ENCODE results near the gene KLRF2. TPM values are rescaled to one million over a fixed set of nuclear protein-coding genes. Genes with fewer than 3 reads are reported as not detected.

KLRF2 gene
- total and polyA plus RNA-seq, 2 of the 8 experiments (the other 6 are each of a cell fraction or from before 2014, with no cell fraction given) = not detected

DNA sequence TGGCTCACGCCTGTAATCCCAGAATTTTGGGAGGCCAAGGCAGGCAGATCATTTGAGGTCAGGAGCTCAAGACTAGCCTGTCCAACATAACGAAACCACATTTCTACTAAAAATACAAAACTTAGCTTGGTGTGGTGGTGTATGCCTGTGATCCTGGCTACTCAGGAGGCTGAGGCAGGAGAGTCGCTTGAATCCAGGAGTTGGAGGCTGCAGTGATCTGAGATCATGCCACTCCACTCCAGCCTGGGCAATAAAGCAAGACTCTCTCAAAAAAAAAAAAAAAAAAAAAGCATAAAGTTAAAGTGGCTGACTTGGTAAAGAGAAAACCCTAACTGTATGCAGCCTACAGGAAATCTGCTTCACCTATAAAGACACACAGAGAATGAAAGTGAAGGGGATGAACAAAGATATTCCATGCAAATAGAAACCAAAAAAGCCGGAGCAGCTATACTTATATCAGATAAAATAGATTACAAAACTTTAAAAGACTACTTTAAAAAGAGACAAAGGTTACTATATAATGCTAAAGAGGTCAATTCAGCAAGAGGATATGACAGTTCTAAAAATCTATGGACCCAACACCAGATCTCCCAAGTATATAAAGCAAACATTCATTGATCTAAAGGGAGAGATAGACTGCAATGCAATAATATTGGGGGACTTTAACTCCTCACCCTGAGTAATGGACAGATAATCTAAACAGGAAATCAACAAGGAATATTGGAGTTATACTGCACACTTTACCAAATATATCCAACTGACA lies 16.2 kb upstream of the KLRF2 start:
- no peaks in the 10 kb centered on the region for H3K79me2 ChIP-seq (ENCODE audit: control insufficient read depth in 1 of 2, insufficient read depth in 2 of 2, low read length in 2 of 2)
- H3K9me3 ChIP-seq (ENCODE audit: insufficient read depth in 2 of 2, low read depth in 1 of 2, low read length in 1 of 2) = no peaks in the 10 kb centered on the region
- 91% methylated on average over 4 of the region's 4 CpGs; no CpG with 5 or more reads in 1 of the 2 experiments for WGBS, 2 experiments (ENCODE audit: extremely low coverage in 1 of 2, insufficient coverage in 1 of 2, insufficient read length in 1 of 2, insufficient replicate concordance in 2 of 2, low coverage in 1 of 2, low lambda C conversion rate in 2 of 2, missing lambda C conversion rate in 1 of 2)
- H2AFZ ChIP-seq (ENCODE audit: low read length) = no peak overlapping the region
- no peak overlapping the region for H2BK5ac ChIP-seq (ENCODE audit: low read depth, low read length)
- H3K9ac ChIP-seq (replicated peaks in 1 of 4; ENCODE audit: extremely low read depth in 1 of 4, low read depth in 3 of 4, low read length in 3 of 4) = no peak overlapping the region
- H2BK120ac ChIP-seq (replicated peaks; ENCODE audit: low read depth, low read length) = no peak overlapping the region
- no peak overlapping the region for H2BK20ac ChIP-seq (ENCODE audit: low read length)
- H3K23me2 ChIP-seq (ENCODE audit: low read depth, low read length) = no peaks in the 10 kb centered on the region
- H4K91ac ChIP-seq (replicated peaks; ENCODE audit: insufficient read length, low read length) = no peak overlapping the region
- CTCF ChIA-PET (ENCODE audit: partially characterized antibody) = interaction anchor here (0.5 to 1.0 kb wide), 2 partner anchors 12 to 13 kb away, joined by 3 read pairs; no protein-coding TSS in a partner anchor
- H3K23ac ChIP-seq (ENCODE audit: insufficient read length) = no peak overlapping the region
- no peaks in the 10 kb centered on the region for H3K36me3 ChIP-seq (ENCODE audit: control insufficient read depth in 2 of 4, insufficient read depth in 4 of 4, low read length in 3 of 4)
- no peaks in the 10 kb centered on the region for H4K20me1 ChIP-seq (replicated peaks in 1 of 2; ENCODE audit: control insufficient read depth in 1 of 2, insufficient read depth in 2 of 2, low read length in 2 of 2)
- POLR2A ChIA-PET (ENCODE audit: partially characterized antibody) = no interaction called here
- no peak overlapping the region for H4K5ac ChIP-seq (ENCODE audit: insufficient read length, low read depth, low read length)
- no peak overlapping the region for H3K18ac ChIP-seq (ENCODE audit: extremely low read depth, low read length)
- no peak overlapping the region for H2BK15ac ChIP-seq (ENCODE audit: low read length)
- H2BK12ac ChIP-seq (ENCODE audit: low read depth, low read length) = no peak overlapping the region
- H3K4me3 ChIP-seq (ENCODE audit: extremely low read depth in 1 of 4, insufficient read depth in 2 of 4, low read depth in 3 of 4, low read length in 4 of 4) = no peak overlapping the region
- H2AK5ac ChIP-seq (ENCODE audit: low read depth, low read length) = no peak overlapping the region
- H3K27me3 ChIP-seq (replicated peaks in 1 of 4; ENCODE audit: control insufficient read depth in 3 of 4, extremely low read depth in 1 of 4, insufficient read depth in 3 of 4, low read length in 3 of 4) = no peaks in the 10 kb centered on the region
- H3K4me2 ChIP-seq (ENCODE audit: insufficient read depth in 1 of 2, low read depth in 2 of 2, low read length in 2 of 2) = no peak overlapping the region
- H3K4me1 ChIP-seq (replicated peaks in 1 of 4; ENCODE audit: control insufficient read depth in 3 of 4, insufficient read depth in 4 of 4, low read length in 3 of 4) = peaks cover 0 to 6% (median 2%) of the 10 kb centered on the region in 4 experiments; a peak in 2 of 7 replicates
- no peak for DNase-seq (ENCODE audit: low read depth in 1 of 2, low spot score in 2 of 2)
- no peak overlapping the region for H3K4ac ChIP-seq (replicated peaks; ENCODE audit: insufficient read length, low read depth, low read length)
- H3K14ac ChIP-seq (ENCODE audit: insufficient read length) = no peak overlapping the region
- H3K79me1 ChIP-seq (ENCODE audit: low read depth, low read length) = no peaks in the 10 kb centered on the region
- no peak for FAIRE-seq
- no peak overlapping the region for H4K8ac ChIP-seq (ENCODE audit: extremely low read depth, insufficient read depth, low read length)
- no peak overlapping the region for H3K27ac ChIP-seq (ENCODE audit: low read depth, low read length)
- no peak overlapping the region for H3K56ac ChIP-seq (replicated peaks; ENCODE audit: insufficient read length, low read depth, low read length)
- TF ChIP-seq PHF8 (conservative IDR thresholded peaks at IDR 0.05; ENCODE audit: low read depth, low read length) = no peak
- no peak for TF ChIP-seq FOSL1 (IDR thresholded peaks at IDR 0.05; ENCODE audit: insufficient read depth, low read depth, low read length)
- no peak for TF ChIP-seq KDM5A (IDR thresholded peaks at IDR 0.05; ENCODE audit: low read length)
- TF ChIP-seq POLR2A (IDR thresholded peaks at IDR 0.05; ENCODE audit: control extremely low read depth in 1 of 2, low read depth in 2 of 2, low read length in 2 of 2) = no peak
- no peak for TF ChIP-seq SIN3A (conservative IDR thresholded peaks at IDR 0.05 in 1 of 2, IDR thresholded peaks at IDR 0.05 in 1 of 2; ENCODE audit: low read depth in 1 of 2, low read length in 2 of 2)
- no peak for TF ChIP-seq YY1 (IDR thresholded peaks at IDR 0.05; ENCODE audit: low read depth, low read length)
- no peak for TF ChIP-seq CREB1 (IDR thresholded peaks at IDR 0.05)
- no peak for TF ChIP-seq SIRT6 (IDR thresholded peaks at IDR 0.05; ENCODE audit: low read length)
- no peak for TF ChIP-seq TAF7 (optimal IDR thresholded peaks at IDR 0.05; ENCODE audit: borderline replicate concordance, low read depth, low read length)
- TF ChIP-seq CHD1 (IDR thresholded peaks at IDR 0.05; ENCODE audit: low read depth, low read length) = no peak
- no peak for TF ChIP-seq SAP30 (IDR thresholded peaks at IDR 0.05; ENCODE audit: insufficient read depth, insufficient replicate concordance, low read length)
- no peak for TF ChIP-seq SIX5 (IDR thresholded peaks at IDR 0.05; ENCODE audit: low read depth, low read length)
- TF ChIP-seq MAX (IDR thresholded peaks at IDR 0.05) = no peak
- TF ChIP-seq BACH1 (IDR thresholded peaks at IDR 0.05; ENCODE audit: low read length) = no peak
